HG03521 (cell line): Measurements from ENCODE around the gene ADAMTSL4.
"Not testable (repeated sequence)": the region's sequence is repeated elsewhere in the genome, so short reads cannot be mapped to it uniquely, and the experiment has no call there.

Source experiments
- ATAC-seq: cut with Tn5 transposase; IDR thresholded peaks from one replicate; pipeline ENCODE4 v1.9.1; 2021; ENCODE audit warnings: mild to moderate bottlenecking, moderate library complexity; ENCODE audit not compliant: unreplicated experiment

ADAMTSL4 gene

DNA sequence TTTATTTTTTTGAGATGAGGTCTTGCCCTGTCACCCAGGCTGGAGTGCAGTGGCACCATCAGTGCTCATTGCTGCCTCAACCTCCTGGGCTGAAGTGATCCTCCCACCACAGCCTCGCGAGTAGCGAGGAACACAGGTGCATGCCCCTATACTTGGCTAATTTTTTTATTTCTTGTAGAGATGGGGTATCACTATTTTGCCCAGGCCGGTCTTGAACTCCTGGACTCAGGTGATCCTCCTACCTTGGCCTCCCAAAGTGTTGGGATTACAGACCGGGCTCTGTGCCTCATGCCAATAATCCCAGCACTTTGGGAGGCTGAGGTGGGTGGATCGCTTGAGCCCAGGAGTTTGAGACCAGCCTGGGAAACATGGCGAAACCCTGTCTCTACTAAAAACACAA lies 32.2 kb downstream of the ADAMTSL4 start:
- ATAC-seq, result not testable (repeated sequence)

DNA sequence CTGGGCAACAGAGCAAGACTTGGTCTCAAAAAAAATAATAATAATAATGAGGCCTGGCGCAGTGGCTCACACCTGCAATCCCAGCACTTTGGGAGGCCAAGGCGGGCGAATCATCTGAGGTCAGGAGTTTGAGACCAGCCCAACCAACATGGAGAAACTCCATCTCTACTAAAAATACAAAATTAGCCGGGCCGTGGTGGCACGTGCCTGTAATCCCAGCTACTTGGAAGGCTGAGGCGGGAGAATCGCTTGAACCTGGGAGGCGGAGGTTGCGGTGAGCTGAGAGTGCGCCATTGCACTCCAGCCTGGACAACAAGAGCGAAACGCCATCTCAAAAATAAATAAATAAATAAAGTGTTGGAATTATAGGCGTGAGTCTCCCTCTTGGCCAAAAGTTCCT lies 32.8 kb downstream of the ADAMTSL4 start:
- not testable (repeated sequence) for ATAC-seq

DNA sequence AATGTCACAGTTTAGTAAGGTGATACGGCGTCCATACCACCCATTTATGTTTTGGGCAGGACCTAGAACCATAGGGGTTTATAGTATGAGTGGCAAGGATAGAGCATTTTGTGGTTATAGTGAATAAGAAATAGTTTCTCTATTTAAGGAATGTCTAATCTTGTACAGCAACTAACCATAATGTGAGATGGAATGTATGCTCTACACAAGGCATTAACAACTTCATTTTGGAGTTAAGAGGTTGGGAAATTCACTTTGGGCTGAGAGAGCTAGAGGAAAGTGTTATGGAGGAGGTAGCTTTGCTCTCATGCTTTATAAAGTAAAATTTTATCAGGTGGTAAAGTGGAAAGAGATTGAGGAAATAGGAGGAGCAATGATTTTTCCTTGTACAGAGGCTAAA lies 33.2 kb downstream of the ADAMTSL4 start:
- no peak for ATAC-seq

DNA sequence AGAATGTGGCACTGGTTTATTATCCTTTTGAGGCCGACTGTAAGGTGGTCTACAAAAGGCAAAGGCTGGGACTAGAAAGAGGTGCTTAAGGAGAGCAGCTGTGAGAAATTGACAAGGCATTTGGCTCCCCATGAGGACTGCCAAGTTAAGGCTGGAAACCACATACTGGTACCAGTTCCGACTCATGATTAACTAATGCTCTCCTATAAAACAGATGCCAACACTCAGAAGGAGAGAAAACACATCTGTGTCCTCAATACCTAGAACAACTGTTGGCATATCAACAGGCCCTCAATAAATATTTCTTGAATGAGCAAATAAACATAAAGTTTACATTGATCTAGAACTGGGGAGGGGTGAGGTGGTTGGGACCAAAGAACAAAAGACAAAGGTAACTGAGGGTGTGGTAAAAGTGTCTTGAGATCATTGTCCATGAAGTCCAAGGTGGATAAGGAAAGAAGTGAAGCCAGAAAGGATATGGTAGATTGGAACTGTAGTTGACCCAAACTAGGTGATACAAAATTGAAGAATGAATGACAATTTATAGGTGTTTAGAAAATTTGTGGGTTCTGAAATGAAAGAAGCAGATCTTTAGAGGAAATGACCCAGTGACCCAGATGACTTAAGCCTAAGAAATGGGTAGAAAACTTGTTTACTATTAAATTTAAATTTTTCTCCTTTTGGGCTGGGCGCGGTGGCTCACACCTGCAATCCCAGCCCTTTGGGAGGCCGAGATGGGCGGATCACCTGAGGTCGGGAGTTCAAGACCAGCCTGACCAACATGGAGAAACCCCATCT lies 47.1 kb downstream of the ADAMTSL4 start:
- no peak for ATAC-seq

DNA sequence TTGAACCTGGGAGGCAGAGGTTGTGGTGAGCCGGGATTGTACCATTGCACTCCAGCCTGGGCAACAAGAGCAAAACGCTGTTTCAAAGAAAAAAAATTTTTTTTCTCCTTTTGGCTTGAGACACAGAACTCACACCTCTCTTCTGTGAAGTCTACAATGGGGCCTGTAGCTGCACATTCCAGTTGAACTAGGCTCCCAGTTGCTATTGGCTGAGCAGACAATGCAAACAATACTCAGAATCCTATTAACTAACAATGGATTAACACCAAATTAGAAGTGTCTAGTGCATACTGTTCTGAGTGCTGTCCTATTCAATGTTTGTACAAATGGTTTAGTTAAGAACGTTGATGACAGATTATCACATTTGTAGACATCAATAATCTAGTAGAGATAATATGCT lies 47.8 kb downstream of the ADAMTSL4 start:
- no peak for ATAC-seq

DNA sequence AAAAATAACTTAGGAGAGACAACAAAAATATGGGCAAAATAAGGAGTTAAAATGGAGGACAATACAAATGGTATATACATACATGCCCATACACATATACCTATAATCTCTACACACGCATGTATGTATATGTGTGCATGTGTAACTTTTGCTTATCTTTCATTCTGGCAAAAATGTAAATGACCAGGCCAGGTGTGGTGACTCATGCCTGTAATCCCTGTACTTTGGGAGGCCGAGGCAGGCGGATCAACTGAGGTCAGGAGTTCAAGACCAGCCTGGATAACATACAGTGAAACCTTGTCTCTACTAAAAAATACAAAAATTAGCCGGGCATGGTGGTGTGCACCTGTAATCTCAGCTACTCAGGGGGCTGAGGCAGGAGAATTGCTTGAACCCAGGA lies 49.1 kb downstream of the ADAMTSL4 start:
- ATAC-seq, result not testable (repeated sequence)

DNA sequence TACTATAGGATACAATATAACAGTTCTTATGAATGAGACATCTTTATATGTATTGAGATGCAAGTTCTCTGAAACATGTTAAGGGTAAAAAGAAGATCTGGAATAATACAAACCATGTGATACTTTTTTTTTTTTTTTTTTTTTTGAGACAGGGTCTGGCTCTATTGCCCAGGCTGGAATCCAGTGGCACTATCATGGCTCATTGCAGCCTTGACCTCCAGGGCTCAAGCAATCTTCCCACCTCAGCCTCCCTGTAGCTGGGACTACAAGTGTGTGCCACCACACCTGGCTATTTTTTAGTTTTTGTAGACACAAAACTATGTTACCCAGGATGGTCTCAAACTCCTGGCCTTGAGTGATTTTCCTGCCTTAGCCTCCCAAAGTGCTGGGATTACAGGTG lies 52.3 kb downstream of the ADAMTSL4 start:
- no peak for ATAC-seq

DNA sequence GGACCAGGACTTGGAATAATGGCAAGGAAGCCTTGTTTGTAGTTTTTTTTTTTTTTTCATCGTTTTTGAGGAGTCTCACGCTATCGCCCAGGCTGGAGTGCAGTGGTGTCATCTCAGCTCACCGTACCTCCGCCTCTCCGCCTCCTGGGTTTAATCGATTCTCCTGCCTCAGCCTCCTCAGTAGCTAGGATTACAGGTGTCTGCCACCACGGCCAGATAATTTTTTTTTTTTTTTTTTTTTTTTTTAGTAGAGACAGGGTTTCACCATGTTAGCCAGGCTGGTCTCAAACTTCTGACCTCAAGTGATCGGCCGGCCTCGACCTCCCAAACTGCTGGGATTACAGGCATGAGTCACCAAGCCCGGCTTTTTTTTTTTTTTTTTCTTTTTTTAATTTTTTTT lies 53.2 kb downstream of the ADAMTSL4 start:
- ATAC-seq, result not testable (repeated sequence)

DNA sequence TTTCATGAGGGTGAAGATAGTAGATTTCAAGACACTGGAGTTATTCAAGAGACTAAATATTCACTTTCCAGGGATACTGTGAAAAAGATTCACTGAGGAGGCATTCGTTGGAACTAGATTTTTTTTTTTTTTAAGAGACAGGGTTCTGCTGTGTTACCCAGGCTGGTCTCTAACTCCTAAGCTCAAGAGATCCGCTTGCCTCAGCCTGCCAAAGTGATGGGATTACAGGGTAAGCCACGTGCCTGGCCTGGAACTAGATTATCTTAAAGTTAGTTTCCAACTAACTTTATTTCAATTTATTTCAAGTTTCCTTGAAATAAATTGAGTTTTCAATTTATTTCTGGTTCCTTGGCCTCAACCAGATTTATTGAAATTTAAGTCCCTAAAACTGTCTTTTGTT lies 54.5 kb downstream of the ADAMTSL4 start:
- no peak for ATAC-seq

DNA sequence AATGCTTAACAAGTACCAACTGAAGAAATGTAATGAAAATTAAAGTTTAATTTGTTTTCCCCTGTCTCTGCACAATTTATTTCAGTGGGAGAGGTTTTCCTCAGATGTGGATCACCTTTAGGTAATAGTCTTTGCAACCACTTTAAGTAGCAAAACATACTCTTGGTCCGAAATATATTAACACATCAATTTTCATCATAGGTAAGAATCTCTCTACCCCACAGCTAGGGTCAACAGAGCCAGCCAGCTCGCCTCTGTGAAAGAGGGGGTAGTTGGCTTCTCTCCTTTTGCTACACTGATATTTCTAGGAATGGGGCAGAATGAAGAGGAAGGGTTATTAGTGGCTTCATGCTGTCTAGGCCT lies 55.0 kb downstream of the ADAMTSL4 start:
- no peak for ATAC-seq

DNA sequence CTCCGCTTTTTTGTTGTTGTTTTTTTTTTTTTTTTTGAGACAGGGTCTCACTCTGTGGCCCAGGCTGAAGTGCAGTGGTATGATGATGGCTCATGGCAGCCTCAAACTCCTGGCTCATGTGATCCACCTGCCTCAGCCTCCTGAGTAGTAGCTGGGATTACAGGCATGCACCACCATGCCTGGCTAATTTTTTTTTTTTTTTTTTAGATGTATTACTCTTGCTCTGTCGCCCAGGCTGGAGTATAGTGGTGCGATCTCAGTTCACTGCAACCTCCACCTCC lies 56.2 kb downstream of the ADAMTSL4 start:
- not testable (repeated sequence) for ATAC-seq

DNA sequence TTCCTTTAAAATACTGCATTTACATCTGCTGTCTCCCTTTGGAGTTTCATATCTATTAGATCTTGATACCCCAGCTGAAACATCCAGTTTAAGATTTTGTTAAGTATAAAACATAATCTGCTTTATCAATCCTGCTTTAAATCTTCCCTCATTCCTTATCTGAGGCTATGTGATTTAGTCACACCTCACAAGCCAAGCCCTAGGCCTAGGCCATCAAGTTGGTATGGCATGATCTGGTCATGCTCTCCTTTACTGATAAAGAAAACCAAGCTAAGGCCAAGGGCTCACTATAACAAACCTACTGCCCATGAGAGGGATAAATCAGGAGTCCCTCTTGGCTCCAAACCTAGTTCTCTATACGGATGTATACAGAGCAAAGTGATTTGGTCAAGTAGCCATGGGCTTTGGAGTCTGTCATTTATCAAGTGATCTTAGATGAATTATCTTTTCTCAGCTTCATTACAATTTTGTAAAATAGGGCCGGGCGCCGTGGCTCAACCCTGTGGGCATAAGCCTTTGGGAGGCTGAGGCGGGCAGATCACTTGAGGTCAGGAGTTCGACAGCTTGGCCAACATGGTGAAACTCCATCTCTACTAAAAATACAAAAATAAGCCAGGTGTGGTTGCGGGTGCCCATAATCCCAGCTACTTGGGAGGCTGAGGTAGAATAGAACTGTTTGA lies 57.4 kb downstream of the ADAMTSL4 start:
- no peak for ATAC-seq

DNA sequence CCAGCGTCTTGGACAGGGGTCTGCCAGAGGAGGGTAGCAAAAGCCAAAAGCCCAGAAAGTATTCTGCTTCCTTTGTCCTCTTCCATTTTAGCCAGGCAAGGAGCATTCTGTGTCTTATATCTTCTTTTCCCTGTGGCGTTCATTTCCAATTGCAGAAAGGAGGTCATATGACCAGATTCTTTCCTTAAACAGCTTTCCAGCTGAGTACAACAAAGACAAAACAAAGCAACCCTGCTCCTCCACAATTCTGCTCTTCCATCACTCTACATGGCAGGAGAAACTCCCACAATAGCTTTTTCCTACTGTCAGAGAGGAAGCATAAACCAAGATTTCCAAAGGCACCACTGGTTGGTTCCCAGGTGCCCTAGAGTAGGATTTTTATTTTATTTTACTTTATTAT lies 60.5 kb downstream of the ADAMTSL4 start:
- no peak for ATAC-seq
